ENCODE measurements around the gene FMNL2.

Gene FMNL2

DNA sequence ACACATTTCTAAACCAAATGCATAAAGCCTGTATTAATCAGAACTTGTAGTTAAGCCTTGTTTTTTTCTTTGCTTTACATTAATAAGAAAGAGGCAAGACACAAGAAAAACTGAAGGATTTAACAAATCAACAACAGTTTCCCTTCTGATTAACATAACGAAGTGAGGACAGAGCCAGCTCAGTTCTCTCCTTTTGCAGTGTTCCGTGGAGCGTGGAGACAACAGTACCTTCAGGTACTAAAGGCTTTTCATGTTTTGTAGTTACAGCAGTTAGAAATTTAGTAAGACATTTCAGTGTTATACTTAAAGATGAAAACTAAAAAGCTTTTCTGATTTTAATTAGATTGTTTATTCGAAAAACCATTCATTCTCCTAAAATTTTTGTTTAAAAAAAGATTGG, 115.2 kb downstream of the FMNL2 start:
- DNase-seq: no peak

DNA sequence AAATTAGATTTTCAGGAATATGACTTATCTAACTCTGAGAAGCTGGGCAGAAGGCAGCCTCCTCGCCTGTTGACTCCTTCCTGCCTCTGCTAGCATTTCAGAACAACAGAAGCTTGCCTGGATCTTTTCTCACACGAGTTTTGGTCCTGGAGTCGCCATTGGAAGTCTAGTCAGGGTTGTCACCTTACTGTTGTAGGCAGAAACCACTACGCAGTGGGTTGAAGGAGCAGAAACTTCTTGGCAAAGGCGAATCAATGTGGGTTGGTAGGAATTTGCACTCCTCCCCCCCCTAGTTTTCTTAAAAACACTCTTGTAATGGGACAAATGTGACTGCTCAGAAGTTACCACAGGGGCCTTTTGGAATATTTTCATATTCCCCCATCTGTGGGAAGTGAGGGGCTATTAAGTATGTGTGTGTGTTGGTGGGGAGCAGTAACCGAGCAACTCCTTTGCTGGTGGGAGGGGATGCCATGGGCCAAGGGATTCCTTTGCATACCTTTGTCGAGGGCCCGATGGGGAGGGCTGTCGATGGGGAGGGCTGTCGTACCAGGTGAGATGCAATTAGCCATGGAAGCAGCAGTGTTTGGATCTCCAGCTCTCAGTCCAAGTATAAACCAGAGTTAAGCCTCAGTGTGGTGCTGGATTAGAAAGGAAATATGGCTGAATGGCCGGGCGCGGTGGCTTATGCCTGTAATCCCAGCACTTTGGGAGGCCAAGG, 117.4 kb downstream of the FMNL2 start:
- DNase-seq: no peak

DNA sequence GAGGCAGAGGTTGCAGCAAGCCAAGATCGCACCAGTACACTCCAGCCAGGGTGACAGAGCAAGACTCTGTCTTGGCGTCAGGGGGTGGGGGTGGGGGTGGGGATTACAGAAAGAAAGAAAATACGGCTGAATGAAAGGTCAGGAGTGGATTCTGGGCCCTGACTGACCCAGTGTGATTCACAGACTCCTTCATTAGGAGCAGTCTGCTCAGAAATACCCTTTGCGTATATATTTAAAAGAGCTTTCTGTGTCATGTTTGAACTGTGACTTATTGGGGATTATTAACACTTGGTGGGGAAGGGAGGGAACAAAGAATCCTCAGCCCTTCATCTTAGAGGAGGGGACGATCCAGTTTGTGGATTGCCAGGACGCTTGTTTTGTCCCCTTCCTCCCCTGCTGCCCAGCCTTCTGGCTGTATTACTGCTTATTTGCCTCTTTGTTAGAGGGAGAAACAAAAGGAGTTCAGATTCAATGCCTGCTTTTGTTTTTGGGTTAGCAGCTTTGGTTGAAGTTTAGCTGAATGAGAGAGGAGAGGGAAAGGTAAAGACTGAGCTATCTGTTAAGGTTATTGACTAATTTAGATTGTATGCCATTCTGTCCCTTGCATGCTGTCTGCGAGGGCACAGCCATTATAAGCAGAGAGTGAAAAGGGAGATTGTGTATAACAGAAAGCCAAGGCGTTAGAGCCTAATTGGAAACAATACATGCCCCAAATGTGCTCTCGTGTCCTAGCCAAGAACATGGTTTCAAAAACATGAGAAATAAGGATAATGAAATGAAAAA, 118.3 kb downstream of the FMNL2 start:
- DNase-seq: no peak

DNA sequence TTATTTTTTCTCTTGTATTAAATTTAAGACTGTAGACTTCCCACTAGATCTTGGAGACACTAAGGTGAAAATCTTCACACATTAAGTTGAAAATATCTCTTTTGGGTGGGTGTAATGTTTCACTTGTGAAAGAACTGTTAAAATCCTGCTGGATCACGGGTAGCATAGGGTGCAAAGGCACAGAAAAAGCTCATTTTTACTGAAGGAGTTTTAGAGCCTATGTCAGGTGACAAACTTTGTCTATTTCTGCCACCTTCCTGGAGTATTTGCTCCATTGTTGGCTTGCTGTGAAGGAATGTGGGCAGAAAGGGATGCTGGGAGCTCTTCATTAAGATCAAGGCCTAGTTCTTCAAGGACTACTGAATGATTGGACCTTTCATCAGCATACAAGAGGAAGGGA, 119.4 kb downstream of the FMNL2 start:
- no peak for DNase-seq

DNA sequence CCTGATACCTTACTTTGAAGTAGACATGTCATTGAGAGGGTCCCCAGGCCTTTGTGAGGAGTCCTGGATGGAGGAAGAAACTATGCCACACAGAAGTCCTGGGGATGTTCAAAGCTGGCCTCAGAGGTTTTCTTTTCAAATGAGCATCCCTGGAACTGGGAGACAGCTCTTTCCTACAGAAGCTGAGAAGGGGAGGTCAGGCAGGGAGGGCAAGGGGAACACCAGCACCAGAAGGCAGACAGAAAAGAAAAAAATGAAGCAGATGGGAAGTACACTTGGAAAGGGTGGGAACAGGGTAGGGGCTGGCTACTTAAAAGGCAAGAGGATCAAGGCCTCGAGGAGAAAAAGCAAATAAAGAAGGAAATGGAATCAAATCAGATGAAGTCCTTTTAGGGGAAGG, 120.0 kb downstream of the FMNL2 start:
- no peak for DNase-seq

DNA sequence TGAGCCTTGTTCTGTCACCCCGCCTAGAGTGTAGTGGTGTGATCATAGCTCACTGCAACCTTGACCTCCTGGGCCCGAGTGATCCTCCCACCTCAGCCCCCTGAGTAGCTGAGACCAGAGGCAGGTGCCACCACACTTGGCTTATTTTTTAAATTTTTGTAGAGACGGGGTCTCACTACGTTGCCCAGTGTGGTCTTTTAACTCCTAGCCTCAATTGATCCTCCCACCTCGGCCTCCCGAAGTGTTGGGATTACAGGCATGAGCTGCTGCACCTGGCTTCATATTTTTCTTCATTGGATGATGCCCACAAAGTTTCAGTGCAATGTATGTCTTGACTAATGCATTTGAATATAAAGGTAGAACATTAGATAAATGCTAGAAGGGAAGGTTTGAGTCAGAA, 120.8 kb downstream of the FMNL2 start:
- no peak for DNase-seq

DNA sequence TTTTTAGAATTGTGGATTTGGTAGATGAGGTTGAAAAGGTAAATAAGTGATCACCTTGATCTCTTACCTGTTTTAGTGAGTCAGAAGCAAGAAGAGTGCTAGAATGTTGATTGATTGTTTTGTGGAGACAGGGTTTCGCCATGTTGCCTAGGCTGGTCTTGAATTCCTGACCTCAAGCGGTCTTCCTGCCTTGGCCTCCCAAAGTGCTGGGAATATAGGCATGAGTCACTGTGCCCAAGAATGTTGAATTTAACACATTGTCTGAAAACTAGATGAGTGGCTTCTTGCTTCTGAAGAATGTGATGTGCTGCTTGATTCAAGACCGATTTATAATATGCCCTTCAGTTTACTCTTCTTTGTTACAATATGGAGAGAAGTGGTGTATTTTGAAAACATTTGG, 121.3 kb downstream of the FMNL2 start:
- no peak for DNase-seq

DNA sequence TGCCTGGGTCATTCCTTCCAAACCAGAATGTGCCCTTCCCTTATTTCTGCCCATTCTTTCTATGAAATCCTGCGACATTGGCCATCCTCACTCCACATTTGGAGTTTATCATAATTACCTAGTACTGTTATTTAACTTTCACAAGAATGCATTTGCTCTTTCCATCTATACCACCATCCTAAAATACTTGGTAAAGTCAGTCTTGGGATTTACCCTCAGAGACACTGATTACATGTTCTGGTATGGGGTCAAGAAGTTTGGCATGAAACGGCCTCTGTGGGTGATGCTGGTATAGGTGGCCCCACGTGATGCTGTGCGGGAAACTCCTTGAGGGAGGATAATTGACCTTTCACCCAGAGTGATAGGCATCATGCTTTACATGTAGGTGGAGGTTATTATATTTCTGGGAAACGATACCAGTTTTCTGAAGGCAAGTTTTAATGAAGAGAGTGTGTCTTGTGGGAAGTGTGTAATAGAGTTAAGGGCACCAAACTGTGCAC, 123.5 kb downstream of the FMNL2 start:
- no peak for DNase-seq

DNA sequence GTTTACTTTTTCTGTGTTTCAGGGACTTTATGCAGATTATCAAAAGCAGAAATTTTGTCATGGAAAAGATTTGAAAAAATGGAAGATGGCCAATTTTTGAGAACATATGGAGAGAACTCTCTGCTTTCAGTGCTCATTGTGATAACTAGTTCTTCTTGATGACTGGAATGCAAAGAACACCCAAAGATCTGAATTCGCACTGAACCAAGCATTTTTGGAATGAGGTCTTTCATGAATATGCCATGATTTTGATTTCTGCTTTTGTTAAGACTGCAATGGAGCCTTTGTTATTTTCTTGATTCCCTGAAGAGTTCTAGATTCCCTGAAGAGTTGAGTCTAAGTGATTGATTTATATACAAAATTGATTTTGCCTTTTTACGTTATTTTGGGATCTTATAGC, 124.1 kb downstream of the FMNL2 start:
- no peak for DNase-seq

DNA sequence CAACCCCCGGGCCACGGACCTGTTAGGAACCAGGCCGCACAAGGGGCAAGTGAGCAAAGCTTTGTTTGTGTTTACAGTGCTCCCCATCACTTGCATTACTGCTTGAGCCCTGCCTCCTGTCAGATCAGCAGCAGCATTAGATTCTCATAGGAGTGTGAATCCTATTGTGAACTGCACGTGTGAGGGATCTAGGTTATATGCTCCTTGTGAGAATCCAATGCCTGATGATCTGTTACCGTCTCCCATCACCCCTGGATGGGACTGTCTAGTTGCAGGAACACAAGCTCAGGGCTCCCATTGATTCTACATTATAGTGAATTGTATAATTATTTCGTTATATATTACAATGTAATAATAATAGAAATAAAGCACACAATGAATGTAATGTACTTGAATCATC, 125.6 kb downstream of the FMNL2 start:
- no peak for DNase-seq

DNA sequence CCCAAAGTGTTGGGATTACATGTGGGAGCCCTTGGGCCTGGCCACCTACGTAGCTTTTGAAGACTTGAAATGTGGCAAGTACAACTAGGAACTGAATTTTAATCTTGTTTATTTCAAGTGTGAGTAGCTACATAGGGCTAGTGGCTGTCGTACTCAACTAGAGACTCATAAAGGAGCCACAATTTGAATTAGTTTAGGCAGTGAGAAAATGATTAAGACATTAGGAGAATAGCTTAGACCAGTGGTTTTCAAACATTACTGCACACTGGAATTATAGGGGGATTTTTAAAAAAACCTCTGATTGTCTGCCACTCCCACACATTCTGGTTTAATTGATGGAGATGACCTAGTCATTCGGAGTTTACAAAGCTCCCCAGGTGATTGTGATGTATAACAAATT, 127.1 kb downstream of the FMNL2 start:
- DNase-seq: no peak

DNA sequence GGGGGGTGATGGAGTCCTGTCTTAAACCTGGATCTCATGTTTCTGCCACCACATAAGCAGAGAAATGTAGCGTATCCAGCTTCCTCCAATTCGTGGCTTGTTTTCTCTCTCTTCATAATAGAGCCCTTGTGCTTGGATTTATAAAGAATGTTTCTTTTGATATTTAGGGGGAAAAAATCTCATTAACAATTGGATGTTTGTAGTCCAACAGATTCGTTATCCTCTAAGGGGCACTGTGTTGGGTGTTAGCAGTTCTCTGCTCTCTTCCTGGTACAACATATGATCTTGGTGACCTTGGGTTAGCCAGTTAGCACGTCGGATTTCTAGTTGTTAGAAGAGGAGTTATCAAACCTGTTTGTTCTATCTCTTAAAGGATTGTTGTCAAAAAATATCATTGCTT, 127.8 kb downstream of the FMNL2 start:
- no peak for DNase-seq

DNA sequence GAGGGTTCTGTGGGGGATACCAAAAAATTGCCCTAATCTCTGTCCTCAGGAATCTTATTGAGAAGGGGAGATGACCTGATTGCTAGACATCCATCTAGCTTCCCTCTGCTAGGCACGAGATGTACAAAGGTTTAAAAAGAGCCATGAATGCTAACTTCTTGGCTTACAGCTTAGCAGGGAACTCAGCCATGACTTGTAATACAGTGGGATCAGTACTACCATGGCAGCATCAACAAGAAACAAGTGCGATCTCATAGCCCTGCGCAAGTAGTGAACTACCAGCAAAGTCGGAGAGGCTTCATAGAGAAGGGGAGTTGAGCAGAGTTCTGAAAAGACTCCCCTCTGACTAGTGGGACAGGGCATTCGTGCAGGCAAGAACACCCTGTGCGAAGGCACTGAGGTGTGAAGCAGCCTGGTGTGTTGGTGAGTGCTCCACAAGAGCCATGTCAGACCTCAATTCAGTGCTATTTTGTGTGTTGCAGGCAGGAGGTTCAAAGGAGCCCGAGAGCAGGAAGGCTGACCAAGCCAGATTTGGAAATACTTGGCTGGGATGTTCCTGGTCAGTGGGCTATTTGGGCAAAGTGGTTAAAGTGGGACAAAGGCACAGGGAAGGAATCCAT, 130.0 kb downstream of the FMNL2 start:
- no peak for DNase-seq

DNA sequence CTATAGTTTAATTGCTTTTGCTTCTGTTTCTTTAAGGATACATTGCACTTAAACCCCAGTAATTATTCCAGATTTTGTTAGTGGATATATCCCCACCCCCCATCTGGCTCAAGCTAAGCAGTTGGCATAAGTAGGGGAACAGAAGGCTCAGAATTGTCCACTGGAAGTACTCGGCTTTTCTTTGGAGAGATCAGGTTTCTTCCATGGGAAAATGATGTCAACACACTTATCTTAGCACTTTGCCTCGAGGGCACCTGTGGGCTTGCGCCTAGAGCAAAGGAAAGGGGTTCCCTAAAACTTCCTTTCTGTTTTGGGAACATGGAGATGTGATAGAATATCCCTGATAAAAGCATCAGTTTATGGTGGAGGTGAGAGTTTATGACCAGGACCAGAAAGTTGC, 130.6 kb downstream of the FMNL2 start:
- peak in 2 of 3 experiments; percentile 7 to 8 for DNase-seq

DNA sequence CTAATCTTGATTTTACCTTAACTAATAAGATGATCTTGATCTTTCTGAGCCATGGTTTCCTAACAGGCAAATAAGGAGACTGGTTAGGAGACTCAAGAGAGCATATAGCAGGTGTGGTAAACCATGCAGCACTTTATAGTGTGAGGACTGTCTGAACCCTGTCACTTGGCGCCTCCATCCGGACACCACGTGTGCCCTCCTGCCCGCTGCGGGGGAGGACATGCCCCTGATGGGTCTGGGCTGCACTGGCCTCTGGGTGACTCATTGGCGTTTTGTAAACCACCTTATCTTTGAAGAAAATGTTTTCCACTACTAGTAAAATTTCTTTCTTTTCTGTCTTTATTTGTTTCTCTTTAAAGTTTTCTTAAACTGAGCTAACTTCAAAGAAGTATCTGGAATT, 131.1 kb downstream of the FMNL2 start:
- peak in 1 of 3 experiments; percentile 6 for DNase-seq

DNA sequence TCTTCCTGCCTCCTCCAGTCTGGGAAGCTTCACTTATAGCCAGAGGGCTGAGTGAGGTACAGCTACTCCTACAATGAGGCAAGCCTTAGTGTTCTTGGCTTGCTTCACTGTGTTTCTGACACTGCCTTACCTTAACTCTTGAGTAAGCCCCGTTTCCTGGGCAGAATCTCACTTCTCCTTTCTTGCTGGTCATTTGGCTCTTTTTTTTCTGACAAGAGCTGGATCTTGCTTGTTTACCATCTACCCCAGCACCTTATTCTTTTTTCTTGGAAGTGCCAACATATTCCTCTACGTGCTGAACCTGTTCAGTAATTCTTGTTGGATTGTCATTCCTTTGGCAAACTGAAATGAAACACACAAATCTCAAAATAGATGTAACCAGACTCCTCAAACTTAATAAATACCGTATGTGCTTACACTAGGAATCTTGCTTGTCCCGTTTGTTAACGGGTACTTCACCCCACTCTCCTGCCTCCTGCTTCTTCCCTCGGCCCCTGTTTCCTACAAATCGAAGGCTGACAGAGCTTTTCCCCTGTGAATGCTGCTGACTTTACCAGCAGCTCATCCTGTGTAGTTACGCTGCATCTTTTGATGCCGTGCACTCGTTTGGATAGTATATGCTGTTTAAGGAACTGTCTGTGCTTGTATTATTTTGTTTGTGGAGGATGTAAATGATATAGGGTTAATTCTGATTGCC, 132.2 kb downstream of the FMNL2 start:
- DNase-seq: no peak

DNA sequence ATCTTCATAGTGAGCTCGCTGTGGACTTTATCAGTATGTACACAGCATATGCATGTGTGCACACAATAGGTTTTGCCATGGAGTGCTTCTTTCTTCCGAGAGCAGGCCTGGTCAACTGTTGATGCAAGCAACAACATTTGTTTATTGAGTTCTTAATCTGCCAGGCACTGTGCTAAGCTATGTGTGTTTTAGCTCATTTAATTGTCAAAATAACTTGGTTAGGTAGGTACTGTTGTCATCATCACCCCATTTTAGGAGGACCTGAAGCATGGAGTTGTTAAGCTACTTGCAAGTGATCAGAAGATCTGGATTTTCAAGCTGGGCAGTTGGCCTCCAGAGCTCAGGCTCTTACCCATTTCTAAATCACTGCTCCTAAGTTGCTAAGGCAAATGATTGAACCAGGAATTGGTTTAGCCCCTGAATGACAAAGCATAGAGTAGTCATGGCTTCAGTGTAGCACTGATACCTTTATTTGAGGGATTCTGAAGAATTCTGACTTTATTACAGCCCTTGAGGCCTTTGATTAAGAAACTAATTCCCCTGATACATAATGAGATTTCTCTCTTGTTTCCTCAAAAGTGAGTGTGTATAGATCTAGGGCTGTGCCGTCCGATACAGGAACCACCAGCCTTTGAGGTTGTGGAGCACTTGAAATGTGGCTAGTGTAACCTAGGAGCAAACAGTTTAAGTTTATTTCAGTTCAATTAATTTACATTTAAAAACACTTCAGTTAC, 132.9 kb downstream of the FMNL2 start:
- DNase-seq: no peak

DNA sequence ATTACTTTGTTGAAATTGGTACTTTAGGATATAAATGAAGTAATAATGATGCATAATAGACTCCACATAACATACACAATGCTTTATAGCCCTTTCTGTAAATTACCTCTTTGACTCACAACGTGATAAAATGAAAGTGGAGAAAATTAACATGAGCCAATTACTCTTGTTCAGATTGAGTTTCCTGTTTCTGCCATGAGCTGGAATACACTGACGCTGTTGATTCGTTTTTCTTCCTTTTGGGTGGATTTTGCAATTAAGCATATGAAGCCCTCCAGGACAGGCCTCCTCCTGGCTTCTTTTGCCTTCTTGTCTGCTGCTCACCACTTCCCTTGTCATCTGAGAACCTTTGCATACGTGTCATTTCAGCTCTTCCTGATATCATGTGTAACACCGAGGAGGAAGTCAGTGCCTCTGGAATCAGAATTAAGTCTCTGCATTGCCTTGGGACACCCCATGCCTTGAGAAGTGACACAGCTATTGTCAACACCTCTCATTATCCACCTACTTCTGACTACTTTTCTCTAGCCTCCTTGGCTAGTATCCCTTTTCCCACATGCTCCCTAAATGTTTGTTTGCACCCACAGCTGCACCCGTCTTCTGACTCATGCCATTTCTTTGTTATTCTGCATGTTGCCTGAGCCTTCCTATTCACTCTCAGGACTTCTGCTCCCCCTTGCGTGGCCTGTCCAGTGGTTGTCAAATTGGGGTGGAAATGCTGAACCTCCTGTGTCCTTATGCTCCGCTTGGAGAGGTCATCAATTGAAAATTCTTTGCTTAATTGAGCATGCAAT, 134.1 kb downstream of the FMNL2 start:
- peak in 2 of 3 experiments; percentile 24 to 74 for DNase-seq

DNA sequence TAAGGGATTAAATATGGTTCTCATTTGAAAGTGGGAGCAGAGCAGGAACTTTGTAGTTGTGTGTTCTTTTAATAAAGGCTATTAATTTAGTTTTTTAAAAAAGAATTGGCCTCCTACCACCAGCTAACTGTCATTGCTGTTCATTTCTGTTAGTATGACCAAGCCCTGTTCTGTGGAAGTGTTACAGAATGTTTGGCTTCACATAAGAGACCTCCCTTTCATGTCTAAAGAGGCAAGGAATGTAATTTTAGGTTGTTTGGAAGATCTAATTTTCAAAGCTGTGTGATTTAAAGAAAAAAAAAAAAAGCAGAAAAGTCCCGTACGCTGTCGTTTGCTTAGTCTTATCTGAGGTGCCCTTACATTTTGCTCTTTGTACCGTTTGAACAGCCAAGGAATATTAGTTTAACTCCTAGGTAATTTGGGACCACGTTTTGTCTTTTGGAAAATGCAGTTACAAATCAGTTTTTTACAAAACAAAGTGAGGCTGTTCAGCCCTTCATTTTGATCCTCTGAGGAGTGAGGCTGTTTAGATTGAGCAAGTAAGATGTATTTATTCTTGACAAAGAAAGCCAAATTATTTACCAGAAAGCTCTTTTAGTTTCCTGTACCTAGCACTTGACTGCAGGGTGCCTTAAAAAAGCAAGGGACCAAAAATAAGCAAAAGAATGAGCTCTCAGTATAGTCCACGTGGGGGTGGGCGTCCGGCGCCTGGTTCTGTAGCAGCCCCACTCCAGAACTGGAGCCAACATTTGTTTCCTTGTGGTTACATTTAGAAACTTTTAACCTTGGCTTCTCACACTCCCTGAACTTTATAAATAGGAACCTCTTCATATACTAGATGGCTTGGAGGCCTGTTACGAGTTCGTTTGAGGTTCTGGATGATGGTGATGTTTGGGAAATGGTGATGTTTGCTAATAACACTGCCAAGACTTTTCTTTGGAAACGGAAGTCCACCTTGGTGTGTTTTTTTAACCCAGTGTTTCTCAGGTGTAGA, 136.2 kb downstream of the FMNL2 start:
- no peak for DNase-seq

DNA sequence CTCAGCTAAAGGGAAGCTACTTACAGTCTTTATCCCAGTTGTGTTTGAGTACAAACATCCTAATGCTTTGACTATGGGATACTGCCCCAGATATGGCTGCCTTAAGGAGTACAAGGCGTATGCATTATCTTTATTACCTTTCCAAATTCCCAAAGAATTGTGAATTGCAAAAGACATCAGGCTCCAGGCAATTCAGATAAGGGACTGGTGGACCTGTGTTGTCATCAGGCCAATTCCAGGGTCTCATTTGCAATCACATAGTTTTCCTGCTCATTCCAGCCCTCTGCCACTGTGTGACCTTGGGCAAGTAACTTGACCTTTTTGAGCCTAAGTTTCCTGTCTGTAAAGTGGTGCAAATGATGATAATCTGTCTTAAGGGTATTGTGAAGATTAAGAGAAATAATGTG, 137.5 kb downstream of the FMNL2 start:
- DNase-seq: no peak
